HG03108 (cell line): ENCODE data around the gene TRANK1.

Source experiments
- ATAC-seq: cut with Tn5 transposase; IDR thresholded peaks from one replicate; pipeline ENCODE4 v1.9.1; 2021; ENCODE audit warnings: moderate library complexity; ENCODE audit not compliant: unreplicated experiment

Gene TRANK1

DNA sequence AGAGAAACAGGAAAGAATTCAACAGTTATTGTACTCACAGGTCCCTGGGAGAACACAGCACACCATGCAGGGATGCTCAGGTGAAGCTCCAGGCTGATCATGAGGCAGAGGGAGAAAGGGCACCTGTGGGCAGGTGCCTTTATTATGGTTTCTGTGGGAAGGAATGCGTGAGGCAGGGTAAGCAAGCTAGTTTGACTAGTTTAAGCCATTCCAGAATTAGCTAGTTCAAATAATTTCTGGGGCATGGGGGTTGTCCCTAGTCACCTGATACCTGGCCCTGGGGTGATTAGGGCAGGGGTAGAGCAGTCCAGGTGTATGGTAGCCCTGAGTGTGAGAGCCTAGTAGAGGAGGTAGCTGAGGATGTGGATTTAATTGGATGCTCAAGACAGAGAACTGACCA lies 132.6 kb downstream of the TRANK1 start:
- ATAC-seq, result no peak

DNA sequence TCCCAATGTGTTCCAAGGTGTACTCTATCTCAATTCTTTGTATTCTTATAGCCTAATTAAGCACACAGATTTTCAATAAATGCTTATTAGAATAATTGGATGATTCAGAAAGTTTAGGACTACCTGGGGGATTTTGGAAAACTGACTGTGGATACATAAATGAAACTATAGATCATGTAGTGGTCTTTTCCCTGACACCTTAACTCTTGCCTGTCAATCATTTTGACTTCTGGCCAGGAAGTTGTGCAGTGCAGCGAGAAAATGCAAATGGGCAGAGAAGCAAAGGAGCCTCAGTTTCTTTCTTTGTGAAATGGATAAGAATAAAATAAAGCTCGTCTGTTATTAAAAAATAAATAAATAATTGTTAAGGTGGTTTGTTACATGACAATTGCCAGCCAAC lies 133.1 kb downstream of the TRANK1 start:
- no peak for ATAC-seq

DNA sequence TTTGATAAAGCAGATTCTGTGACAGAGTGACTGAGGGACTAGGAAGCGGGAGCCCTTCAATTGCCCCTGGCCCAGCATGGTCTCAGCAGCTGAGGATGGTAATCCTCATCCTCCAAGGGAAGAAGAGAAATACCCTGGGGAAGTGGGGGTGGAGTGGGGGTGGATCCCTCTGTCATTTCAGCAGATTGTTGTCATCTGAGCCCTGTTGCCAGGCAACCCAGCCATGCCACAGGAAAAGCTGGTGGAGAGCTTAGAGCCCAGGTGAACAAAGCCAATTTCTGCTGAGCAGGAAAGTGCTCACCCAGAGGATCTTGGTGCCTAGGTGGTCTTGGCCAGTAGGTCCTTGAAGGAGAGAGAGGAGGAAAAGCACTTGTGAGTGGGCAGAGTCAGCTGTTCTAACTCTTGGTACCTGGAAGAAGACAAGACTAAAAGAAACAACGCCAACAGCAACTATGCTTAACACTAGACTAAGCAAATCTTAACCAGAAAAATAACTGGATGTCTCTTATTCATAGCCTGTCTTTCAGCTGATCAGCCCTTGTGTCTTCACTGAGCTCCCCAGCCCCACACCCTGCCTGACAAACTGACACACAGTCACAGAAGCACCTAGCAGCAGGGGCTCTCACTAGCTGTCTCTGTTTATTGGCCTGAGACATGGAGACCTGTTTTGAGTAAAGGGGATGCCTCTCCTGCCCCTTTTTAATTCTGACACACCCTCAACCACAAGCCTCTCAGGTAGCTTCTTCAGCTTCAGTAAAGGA lies 140.4 kb downstream of the TRANK1 start:
- no peak for ATAC-seq

DNA sequence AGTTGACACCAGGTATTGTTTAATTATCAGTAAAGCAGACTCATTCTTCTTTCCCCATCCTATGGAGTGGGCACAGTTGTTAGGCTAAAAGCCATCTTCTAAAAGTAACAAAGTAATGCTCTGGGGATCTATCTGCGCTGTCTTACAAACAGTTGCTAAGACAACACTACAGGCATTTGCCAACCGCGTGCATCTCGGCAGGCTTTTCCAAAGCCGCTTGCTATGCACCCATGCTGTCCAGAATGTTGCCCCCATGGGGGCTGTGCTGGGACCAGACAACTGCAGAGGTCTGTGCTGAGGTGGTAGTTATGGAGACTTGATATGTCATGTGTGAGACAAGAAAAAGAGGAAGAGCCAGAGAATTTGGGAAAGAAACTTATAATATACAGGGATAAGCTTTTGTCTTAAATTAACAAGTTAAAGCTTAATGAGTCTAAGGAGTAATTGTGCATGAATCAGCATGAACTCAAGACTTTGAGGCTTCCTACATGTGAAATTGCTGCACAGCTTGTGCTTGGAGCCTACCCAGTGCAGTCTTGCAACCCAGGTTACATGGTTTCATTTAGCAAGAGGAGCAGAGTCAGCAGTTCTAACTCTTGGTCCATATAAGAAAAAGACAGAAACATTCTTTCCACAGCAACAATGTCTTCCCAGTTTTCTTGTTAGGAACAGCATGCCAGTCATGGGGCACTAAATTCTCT lies 141.6 kb downstream of the TRANK1 start:
- no peak for ATAC-seq

DNA sequence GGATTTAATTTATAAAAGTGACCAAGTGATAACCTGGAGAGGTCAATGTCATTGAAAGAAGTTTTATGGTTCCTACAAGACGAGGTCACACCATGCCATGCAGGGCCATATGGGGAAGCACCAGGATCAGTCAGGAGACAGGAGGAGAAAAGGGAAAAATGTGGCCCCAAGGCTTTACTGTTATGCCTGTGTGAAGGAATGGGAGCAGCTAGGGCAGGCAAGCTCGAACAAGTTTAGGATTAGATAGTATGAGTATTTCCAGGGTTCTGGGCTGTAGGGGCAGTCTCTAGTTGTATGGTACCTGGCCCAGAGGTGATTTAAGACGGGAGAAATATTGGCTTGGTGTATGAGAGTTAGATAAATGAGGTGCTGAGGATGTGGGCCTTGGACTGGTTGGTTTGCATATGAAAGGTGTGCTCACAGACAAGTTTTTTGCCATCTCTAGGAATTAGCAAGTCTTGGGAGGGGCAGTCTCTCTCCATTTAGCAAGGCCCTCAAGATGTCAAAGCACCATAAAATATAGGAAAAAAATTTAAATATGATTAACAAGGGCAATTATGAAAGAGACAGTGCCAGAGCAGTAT lies 144.2 kb downstream of the TRANK1 start:
- no peak for ATAC-seq

DNA sequence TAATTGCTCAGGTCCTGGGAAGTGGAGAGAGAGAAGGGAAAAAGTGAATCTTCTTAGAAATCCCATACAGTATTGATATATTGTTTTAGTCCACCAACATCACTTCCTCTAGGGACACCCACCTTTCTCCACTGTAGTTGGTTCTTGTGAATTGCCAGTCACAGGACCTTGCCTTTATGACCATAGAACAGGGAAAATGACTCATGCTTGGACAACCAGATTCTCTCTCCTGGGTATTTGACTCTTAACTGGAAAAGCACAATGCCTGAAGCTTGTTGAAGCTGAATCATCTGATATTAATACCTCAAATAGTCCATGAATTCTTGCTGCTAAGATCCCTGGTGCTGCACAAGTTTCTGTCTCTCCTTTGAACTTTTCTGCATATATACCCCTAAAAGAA lies 148.0 kb downstream of the TRANK1 start:
- no peak for ATAC-seq

DNA sequence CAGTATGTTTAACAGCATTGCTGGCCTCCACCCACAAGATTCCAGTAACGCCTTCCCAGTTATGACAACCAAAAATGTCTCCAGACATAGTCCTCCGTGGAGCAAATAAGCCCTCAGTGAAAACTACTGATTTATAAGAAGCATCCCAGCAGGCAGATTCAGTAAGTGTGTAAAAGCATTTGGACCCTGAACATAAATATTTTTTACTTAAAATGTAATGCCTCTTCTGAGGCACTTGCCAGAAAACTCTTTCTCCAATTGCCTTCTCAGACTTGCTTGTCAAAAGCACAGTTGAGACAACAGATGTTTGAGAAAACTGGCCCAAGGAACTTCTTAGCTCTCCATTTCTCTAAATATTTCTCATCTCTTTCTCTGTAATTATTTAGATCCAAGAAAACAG lies 148.7 kb downstream of the TRANK1 start:
- no peak for ATAC-seq

DNA sequence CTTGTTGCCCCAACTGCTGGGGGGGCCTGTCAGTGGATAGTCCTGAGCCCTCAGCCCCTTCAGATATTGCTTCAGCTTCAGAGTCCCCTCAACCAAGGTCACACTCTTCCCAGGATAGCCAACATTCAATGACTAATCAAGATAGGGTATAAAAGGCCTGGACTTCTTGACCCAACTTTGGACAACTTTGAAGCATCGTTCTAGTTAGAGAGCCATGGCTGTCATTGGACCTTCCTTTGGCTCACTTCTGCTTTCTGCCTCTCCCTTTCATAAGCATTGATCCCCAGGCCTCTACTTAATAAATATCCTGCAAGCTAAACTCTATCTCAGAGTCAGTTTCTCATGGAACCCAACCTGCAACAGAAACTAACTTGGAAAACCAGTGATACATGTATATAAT lies 149.2 kb downstream of the TRANK1 start:
- ATAC-seq, result no peak

DNA sequence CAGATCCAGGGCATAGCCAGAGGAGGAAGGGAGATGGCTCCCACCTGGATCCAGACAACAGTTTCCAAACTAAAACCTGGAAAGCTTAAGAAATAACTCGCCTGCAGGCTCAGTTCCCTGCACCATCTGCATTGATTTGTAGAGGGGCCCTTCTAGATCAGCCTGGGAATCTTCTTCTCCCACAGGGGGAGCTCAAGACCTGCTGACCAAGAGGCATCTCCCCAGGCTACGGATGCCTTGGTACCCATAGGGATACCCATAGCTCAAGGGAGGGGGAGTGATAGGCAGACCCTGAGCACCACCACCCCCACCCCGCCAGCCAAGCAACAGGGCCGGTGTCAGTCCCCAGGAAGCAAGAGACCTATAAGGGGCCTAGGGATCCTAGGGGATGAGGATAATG lies 152.5 kb downstream of the TRANK1 start:
- no peak for ATAC-seq

DNA sequence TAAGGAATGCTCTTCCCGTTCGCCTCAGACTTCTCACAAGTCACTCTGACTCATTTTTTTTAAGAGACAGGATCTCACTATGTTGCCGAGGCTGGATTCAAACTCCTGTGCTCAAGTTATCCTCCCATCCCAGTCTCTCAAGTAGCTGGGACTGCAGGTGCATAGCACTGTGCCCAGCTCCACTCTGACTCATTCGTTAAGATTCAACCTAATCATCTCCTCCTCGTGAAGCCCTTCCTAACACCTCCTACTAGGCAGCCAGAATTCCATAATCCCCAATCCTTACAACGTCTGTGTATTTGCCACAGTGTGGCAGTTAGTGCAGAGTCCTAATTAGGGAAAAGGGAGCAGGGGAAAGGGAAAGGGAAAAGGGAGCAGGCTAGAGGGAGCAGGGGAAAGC lies 154.1 kb downstream of the TRANK1 start:
- ATAC-seq, result no peak

DNA sequence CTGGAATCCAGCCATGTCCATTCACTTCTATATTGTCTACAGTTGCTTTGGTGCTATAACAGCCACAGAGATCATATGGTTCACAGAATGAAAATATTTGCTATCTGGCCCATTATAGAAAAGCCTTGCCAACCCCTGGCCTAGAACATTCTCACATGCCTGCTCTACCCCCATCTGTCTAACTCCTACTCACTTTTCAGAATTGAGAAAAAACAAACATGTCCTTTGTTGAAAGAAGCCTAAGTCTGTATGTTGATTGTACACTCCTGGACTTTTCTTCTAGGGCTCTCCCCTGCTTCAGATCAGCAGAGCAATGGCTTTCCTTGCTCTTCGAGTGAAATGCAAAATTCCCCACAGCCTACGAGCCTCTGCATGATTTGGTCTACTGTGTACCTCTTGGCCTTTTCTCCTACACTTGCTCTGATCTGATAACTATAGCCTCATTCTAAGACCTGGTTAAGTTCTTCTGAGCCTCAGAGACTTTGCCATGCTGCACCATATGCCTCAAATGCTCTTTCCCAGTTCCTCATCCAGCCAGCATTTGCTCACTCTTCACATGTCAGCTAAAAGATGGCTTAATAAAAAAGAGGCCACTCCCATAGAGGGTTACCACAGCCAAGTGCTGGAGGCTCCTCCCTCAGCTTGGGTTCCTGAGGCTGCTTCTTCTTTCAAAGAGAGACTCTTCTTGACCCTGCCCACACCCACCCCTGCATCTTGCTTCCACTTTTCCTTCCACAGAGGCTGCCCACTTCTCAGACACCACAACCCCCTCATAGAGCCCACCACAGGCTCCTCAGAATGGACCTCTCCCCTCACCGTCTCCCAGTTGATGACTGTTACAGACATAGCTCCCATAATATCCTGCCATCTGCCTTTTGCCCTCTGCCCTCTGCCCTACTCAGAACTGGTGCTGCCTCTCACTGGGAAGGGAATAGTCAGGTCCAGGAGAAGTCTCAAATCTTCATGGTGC lies 157.6 kb downstream of the TRANK1 start:
- ATAC-seq, result no peak

DNA sequence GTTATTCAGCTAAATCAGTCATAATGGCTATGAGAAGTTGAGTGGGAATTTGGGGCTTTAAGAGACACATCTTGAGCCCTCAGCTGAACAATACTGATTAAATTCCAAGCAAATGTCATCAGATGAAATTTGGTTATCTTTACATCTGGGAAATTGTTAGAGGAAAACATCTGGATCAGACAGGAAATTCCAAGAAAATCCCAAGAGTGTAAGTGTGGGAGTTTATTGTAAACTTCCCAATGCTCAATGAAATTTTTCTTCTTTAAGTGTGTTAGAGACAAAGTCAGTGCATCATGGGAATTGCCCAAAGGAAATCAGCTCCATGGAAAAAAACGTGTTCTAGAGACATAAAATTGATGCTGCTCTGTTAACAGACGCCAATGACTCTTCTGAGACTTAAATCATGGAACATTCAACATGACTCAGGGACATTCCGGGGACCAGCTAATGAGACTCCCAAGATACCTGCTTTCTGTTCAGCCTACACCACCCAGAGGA lies 160.7 kb downstream of the TRANK1 start:
- ATAC-seq, result no peak

DNA sequence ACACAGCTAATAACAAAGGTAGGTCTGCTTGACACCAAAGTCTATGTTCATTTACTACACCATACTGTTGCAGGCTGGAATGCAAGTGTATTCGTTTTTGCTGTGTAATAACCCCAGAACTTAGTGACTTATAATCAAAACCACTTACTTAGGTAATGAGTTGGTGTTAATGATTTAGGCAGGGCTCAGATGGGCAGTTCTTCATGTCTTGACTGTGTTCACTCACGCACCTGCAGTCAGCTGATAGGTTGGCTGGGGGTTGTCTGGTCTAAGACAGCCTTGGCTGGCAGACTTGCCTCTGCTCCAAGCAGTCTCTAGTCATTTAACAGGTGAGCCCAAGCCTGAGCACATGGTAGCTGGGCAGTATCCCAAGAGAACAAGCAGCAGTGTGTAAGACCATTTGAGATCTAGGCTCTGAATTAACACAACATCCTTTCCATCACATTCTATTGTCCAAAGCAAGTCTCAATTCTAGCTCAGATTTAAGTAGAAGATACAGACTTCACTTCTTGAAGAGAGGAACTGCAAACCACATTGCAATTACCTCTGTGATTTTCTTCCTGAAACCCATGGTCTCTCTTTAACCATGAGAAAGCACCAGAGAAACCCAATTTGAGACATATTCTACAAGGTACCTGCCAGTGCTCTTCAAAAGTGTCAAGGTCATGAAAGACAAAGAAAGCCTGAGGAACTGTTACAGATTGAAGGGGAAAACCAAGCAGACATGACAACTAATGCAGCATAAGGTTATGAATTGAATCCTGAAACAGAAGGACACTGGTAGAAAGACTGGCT lies 167.2 kb downstream of the TRANK1 start:
- peak; percentile 59 for ATAC-seq
